K562 (cell line): Measurements from ENCODE around the gene ASPDH. TPM values are rescaled to one million over a fixed set of nuclear protein-coding genes. Genes with fewer than 3 reads are reported as not detected.

Experiments used
- ESRRA ChIP-seq: fragments of 450-650 bp; IDR thresholded peaks from 2 replicates; pipeline ENCODE4 v1.6.1; 2014; ENCODE audit warnings: low read depth, mild to moderate bottlenecking, moderate library complexity, borderline replicate concordance
- FIP1L1 ChIP-seq: fragments of 200-400 bp; formaldehyde crosslinking; IDR thresholded peaks from 2 replicates; pipeline ENCODE4 v1.6.1; 2018; ENCODE audit warnings: mild to moderate bottlenecking, low read depth, low read length; ENCODE audit not compliant: poor library complexity, severe bottlenecking
- FOSL1 ChIP-seq: fragments of 200-800 bp; sonication (Bioruptor generic); conservative IDR thresholded peaks from 2 replicates; pipeline ENCODE4 v1.6.1; 2016; ENCODE audit warnings: missing genetic modification characterization, missing compliant biosample characterization
- HNRNPL ChIP-seq: fragments of 200-400 bp; formaldehyde crosslinking; IDR thresholded peaks from 2 replicates; pipeline ENCODE4 v1.6.1; 2017; ENCODE audit warnings: low read depth, mild to moderate bottlenecking, low read length
- ILK ChIP-seq: fragments of 450-650 bp; IDR thresholded peaks from 2 replicates; pipeline ENCODE4 v1.6.1; 2016; ENCODE audit warnings: missing genetic modification characterization, low read depth, mild to moderate bottlenecking, missing compliant biosample characterization, moderate library complexity, borderline replicate concordance
- KLF16 ChIP-seq: IDR thresholded peaks from 2 replicates; pipeline ENCODE4 v1.6.1; 2016; ENCODE audit warnings: antibody characterized with exemption
- MITF ChIP-seq: IDR thresholded peaks from 2 replicates; pipeline ENCODE4 v1.6.1; 2014; ENCODE audit warnings: antibody characterized with exemption
- NFIX ChIP-seq: fragments of 250-450 bp; sonication (Bioruptor Pico); IDR thresholded peaks from 2 replicates; pipeline ENCODE4 v1.4.0; 2020; ENCODE audit warnings: low read depth, mild to moderate bottlenecking, moderate library complexity
- PCBP2 ChIP-seq: fragments of 200-400 bp; formaldehyde crosslinking; IDR thresholded peaks from 2 replicates; pipeline ENCODE4 v1.6.1; 2018; ENCODE audit warnings: low read length, low read depth, mild to moderate bottlenecking, moderate library complexity; ENCODE audit not compliant: poor library complexity, severe bottlenecking
- SMARCA4 ChIP-seq: fragments of 450-650 bp; IDR thresholded peaks from 2 replicates; pipeline ENCODE4 v1.6.1; 2016
- STAT6 ChIP-seq: sonication (generic); formaldehyde crosslinking; IDR thresholded peaks from 2 replicates; pipeline ENCODE4 v1.8.1; 2023; ENCODE audit warnings: mild to moderate bottlenecking, missing genetic modification reagents
- TARDBP ChIP-seq: fragments of 450-650 bp; IDR thresholded peaks from 2 replicates; pipeline ENCODE4 v1.6.1; 2016
- TCF7 ChIP-seq: sonication (generic); IDR thresholded peaks from 2 replicates; pipeline ENCODE4 v1.6.1; 2016; ENCODE audit warnings: antibody characterized with exemption, borderline replicate concordance
- ZBTB34 ChIP-seq: fragments of 250-450 bp; sonication (Bioruptor Pico); IDR thresholded peaks from 2 replicates; pipeline ENCODE4 v1.8.0; 2021; ENCODE audit warnings: mild to moderate bottlenecking, moderate library complexity
- ZNF609 ChIP-seq: sonication (generic); formaldehyde crosslinking; IDR thresholded peaks from 2 replicates; pipeline ENCODE4 v1.8.1; 2023; ENCODE audit warnings: missing genetic modification reagents, mild to moderate bottlenecking, borderline replicate concordance
- ZNF655 ChIP-seq: fragments of 250-450 bp; sonication (Bioruptor Pico); IDR thresholded peaks from 2 replicates; pipeline ENCODE4 v1.5.0; 2021
- polyA plus RNA-seq, 8 experiments: library from polyadenylated mRNA; depleted of rRNA in 4 of 8; stranded (reverse) in 5 of 8; unstranded in 3 of 8; fragments of >200 nt; fragmentation: Nextera tagmentation in 2 of 8; fragmentation: Illumina TruSeq in 1 of 8; extraction: Ambion mirVana in 2 of 8; extraction: Trizol in 1 of 8; gene quantifications; 2 replicates each; pipeline versions ENCODE4 v1.2.1 to v1.2.3, GENCODE V29; 2011 to 2014; ENCODE audit warnings: inconsistent platforms in 1 of 8, missing spikeins in 1 of 8
- total RNA-seq, 7 experiments: library from RNA; depleted of rRNA in 6 of 7; stranded (reverse); fragments of >200 nt in 6 of 7; fragmentation: Illumina TruSeq in 2 of 7; extraction: Trizol in 2 of 7; gene quantifications; 2 replicates each; pipeline versions ENCODE4 v1.2.1 to v1.2.3, GENCODE V29; 2011 to 2021; ENCODE audit warnings: low replicate concordance in 1 of 7

ASPDH gene
- total and polyA plus RNA-seq, 9 of the 15 experiments (the other 6 are each of a cell fraction or from before 2014, with no cell fraction given), result not detected

GRCh38 chr19:50500060-50500752, 13.5 kb downstream of the ASPDH start (continued):
- TF ChIP-seq MITF (no peak), FOSL1 (no peak), HNRNPL (no peak), NFIX (no peak), STAT6 (no peak), ILK (tag) (no peak), PCBP2 (no peak), SMARCA4 (peak; percentile 59), TARDBP (peak; percentile 88; the same call in 1 of the 2 replicates), KLF16 (peak; percentile 79), ZNF655 (CRISPR knock-in tag) (no peak), ZBTB34 (CRISPR knock-in tag) (no peak), ESRRA (peak; percentile 33; the same call in 1 of the 2 replicates), FIP1L1 (no peak), ZNF609 (CRISPR knock-in tag) (no peak), TCF7 (no peak)
